HK-2 (cell line): ENCODE data around the gene NME8.
"Not testable (repeated sequence)": the region's sequence is repeated elsewhere in the genome, so short reads cannot be mapped to it uniquely, and the experiment has no call there.

Experiments
- DNase-seq: peaks from one replicate; pipeline ENCODE4 v3.0.0-alpha.2; 2018; ENCODE audit not compliant: unreplicated experiment

NME8 gene, protein sequence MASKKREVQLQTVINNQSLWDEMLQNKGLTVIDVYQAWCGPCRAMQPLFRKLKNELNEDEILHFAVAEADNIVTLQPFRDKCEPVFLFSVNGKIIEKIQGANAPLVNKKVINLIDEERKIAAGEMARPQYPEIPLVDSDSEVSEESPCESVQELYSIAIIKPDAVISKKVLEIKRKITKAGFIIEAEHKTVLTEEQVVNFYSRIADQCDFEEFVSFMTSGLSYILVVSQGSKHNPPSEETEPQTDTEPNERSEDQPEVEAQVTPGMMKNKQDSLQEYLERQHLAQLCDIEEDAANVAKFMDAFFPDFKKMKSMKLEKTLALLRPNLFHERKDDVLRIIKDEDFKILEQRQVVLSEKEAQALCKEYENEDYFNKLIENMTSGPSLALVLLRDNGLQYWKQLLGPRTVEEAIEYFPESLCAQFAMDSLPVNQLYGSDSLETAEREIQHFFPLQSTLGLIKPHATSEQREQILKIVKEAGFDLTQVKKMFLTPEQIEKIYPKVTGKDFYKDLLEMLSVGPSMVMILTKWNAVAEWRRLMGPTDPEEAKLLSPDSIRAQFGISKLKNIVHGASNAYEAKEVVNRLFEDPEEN

DNA sequence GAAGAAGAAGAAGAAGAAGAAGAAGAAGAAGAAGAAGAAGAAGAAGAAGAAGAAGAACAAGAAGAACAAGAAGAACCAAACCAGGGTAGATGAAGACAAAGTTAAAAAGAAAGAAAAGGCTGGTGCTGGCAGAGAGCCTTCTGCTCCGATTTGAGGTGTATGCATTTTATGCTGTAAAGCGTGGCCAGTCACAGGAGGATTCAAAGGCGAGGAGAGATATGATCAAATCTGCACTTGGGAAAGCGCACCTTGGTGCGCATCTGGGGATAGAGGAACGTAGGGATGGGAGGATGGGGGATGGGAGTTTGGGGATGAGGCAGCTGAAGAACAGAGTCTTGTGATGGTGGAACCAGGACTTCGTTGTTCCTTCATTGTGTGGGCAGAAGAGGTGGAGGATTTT is at the start of gene NME8:
Gene NME8 (plus strand): TSS at position 301 of the 400 bp plus-strand sequence. CDS start 1,670 bp downstream, outside the sequence.
- DNase-seq, result no peak

DNA sequence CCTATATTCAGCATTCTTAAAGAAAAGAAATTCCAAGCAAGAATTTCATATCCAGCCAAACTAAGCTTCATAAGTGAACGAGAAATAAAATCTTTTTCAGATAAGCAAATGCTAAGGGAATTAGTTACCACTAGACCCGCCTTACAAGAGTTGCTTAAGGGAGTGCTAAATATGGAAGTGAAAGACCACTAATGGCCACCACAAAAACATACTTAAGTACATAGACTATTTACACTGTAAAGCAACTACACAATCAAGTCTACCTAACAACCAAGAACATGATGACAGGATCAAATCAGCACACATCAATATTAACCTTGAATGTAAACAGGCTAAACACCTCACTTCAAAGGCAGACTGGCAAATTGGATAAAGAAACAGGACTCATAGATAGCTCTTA is 42.2 kb upstream of the NME8 start:
- DNase-seq, result no peak

DNA sequence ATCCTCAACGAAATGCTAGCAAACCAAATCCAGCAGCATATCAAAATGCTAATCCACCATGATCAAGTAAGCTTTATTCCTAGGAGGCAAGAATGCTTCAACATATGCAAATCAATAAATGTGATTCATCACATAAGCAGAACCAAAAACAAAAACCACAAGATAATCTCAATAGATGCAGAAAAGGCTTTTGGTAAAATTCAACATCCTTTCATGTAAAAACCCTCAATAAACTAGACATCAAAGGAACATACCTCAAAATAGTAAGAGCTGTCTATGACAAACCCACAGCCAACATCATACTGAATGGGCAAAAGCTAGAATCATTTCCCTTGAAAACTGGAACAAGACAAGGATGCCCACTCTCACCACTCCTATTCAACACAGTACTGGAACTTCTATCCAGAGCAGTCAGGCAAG is 36.2 kb upstream of the NME8 start:
- DNase-seq, result not testable (repeated sequence)

DNA sequence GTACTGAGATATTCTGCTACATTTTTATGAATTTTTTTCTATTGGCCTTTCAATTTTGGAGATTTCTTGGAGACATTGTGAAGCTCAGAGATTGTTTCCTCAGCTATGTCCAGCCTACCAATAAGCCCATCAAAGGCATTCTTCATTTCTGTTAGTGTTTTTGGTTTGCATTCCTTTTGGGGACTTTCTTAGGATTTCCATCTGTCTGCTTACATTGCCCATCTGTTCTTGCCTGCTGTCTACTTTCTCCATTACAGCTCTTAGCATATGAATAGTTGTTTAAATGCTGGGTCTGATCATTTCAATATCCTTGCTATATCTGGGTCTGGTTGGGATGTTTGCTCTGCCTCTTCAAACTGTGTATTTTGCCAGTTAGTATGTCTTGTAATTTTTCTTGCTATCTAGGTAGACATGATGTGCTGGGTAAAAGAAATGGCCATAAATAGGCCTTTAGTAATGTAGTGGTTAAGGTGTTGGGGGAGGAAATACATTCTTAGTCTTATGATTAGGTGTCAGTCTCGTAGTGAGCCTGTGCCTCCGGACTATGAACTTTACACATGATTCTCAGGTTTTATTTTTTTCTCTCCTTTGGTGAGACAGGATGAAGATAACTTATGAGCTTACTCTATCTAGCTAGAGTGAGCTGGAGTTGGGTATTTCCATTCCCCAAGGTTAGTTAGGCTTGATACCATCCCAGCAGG is 32.6 kb upstream of the NME8 start:
- DNase-seq, result no peak

DNA sequence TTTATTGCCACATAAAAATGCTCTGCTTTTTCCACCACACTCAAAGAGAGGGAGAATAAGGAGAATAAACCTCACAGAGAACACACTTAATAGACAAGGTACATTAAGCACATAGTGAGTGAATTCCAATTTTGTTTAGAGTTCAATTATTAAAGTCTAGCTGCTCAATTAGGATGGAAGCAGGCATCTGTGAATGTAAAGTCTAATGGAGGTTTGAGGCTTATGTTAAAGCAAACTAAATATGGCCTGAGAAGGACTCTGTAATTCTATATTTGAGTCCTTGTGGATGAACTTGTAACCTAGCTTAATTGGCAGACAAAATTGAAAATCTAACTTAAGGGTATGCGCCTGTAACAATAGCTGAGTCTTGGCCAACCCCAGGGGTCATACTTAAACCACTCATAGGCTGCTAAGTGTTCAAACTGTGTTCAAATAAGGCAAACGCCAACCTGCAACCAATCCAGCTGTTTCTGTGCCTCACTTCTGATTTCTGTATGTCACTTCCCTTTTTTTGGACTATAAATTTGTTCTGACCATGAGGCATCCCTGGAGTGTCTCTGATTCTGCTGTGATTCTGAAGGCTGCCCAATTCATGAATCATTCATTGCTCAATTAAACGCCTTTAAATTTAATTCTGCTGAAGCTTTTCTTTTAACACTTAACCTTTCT is 31.3 kb upstream of the NME8 start:
- no peak for DNase-seq

DNA sequence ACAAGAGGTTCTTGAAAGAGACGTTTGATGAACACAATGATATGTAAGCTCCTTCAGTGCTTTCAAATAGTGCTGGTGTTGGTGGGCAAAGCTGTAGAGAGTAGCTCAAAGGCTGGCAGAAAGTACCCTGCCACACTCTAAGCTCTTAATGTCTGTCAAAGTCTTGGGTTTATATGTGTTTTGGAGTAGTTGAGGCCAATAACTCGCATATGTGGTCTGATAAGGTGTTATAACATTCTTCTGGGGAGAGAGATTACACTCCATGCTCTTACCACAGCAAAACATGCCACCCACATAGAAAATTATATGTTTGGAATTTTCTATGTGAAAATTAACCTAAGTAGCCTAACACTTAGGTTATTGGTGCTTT is 30.8 kb upstream of the NME8 start:
- DNase-seq, result no peak

DNA sequence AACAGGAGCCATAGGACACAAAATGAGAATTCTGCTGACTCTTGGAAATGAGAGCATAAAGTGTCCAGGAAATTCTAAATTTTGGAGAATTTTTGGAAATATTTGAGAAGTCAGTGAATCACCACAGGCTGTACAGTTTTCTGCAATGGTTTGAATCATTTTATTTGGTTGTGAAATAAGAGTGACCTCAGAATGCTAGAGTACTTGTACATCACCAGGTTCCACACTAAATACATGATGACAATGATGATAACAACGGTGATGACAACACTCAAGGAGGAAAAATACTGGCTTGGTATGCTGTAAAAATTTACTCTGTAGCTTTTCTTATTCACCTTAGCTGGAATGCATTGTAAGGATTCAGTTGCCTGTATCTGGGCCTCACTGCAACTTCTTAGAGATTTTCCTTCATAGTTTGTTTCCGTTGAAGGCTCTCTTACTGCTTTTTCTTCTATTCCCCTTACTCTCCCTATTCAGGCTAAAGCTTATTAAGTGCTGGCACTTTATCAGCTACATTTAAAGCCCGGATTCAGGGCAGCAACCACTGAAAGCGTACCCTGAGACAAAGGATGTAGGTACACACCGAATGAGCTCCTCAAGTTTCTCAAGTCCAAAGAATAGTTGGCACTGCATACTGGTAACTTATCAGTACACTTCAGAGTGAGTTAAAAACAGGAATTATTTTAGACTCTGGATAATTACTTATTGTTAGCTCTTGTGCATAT is 30.2 kb upstream of the NME8 start:
- DNase-seq, result no peak

DNA sequence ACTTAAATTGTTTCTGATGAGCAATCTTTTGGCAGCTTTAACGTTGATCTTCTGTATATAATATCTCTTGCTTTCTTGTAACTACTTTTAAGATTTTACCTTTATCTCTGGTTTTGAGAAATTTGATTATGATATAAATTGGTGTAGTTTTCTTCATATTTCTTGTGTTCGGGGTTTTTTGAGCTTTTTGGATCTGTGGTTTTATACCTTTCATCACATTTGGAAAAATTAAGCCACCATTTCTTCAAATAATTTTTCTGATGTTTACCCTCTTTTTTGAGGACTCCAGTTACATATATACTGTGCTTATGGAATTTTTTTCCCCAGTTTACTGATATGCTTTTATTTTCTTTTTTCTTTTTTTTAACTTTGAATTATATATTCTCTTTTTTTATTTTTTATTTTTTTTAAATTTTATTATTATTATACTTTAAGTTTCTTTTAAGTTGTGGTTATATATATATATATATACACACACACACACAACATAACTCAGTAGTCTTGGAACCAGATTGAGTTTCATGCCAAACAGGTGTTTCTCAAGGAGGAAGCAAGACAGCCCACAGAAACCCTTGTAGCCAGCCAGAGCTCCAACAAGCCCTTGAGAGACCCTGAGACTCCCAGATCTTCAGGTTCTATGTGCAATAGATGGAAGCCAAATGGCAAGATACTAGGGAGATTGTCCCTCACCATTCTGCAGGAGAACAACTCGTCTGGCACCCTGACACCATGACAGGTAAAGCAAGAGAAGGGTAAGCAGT is 27.5 kb upstream of the NME8 start:
- DNase-seq, result no peak

DNA sequence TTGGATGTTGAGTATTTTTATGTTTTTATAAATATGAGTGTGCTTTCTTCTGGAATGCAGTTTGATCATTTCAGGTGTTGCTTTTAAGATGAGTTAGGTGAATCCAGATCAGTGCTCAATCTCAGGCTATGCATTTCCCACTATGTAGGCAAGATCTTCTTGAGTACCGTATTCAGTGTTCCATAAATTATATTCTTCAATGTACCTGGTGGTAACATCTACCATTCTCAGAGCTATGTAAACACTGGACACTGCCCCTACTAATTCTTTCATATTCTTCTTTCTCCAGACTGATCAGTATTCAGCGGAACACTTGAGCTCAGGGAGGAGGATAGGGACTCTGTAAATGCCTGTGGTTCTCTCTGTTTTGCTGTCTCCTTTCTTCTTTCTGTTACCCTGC is 25.5 kb upstream of the NME8 start:
- DNase-seq, result no peak

DNA sequence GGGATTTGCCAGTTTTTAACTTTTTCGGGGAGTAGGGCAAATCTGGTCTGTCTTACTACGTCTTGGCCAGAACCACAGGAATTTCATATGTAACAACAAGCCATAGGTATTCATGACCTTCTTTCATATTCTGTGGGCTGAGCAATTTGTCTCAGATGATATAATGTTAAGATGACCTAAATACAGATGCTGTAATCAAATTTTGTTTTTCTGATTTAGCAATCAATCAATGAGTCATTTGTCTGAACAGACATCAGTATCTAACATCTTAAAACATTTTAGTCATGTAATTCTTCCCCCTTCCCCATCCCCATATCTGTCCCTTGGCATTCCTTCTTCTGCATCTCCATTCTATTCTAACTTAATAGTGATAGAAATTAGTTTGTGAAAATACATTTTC is 24.8 kb upstream of the NME8 start:
- no peak for DNase-seq

DNA sequence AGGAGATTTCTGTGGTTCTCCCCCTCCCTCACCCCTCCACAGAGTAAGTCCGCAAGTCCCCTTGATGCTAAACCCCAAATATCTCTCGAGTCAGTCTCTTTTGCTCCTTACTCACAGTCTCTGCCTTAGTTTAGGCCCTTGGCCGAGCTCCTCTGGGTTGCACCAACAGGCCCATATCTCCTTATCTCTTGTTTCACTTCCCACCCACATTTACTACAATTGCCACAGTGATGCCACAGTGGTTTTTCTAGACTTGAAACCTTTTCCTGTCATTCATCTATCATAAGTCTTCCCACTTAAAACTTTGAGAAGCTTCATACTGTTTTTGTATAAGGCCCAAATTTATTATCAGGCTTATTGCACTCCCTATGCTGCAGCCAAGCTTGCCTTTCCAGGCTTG is 23.4 kb upstream of the NME8 start:
- DNase-seq, result no peak

DNA sequence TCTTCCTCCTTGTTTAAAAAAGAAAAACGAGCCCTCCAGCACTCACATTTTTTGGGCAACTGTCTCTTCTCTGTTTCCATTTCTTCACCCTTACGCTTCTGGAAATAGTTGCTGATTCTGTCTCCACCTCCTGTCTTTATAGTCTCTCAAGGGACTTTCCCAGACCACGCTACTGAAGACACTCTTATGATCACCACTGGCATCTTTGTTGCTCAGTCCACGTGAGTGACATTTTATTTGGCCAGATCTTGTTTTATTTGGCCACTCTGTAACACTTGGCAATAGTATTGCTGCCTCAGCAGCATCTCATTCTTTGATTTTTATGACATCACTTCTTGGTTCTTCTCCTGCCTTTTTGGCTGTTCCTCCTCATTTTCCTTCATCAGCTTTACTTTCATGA is 21.6 kb upstream of the NME8 start:
- no peak for DNase-seq

DNA sequence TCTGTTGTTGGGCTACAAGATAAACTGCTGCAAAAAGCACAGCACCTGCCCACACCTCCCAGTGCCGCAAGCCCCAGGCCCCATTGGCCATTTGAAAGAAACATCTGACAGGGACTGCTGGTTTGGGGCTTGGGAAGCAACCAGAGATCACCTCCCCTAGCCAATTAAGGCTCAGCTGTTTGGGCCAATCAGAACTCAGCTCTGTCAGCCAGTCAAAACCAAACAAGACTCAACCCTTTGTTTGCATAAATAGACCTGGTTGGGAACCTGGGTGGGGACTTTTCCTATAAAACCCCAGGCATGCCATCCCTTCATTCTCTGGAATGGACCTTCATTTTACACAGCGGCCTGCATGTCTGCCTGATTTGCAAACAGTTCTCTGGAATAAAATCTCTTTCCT is 17.2 kb upstream of the NME8 start:
- no peak for DNase-seq

DNA sequence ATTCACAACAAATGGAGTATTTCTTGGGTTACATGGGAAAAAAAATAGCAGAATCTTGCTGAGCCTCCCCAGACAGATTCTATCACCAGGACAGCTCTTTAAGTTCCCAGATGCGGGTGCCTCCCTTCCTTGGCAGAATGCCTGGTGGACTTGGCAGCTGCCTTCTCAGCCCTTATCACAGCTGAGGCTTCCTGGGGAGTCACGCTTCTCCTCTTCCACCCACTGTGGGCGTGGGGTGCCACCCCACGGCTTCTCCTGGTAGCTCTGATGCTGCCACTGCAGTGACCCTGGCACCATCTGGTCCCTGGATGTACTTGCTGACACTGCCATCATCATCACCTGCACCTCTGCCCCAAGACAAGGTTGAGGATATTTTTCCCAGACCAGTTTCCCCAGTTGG is 16.2 kb upstream of the NME8 start:
- no peak for DNase-seq

DNA sequence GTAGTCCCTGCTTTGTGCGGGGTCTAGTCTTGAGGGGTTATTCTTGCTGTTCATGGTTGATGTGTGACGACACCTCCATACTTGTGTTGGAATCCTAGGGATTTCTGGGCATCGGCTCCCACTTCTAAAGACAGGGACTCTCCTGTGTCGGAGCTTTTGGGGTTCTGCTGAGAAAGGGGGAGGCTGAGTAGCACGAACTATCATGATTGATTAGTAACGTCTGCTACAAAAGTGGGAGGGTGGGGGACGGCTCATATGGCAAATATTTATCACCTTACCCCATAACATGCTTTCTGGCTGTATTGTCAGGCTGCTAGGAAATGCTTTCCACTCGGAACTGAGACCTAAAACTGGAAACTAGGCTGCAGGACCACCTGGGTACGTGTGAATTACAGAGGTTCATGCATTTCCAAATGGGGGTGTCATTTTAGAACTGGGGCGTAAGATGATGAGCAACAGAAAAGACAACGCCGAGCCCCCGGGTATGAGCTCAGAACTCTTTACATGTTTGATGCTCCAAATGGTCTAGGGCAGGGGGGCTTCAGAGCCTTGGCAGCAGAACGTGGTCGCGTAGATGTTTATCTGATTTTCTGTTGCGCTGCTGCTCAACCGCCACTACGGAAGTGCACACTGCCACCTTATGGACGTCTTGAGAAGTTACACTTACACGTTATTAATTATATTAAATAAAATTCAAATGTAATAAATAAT is 15.1 kb upstream of the NME8 start:
- peak; percentile 21 for DNase-seq

DNA sequence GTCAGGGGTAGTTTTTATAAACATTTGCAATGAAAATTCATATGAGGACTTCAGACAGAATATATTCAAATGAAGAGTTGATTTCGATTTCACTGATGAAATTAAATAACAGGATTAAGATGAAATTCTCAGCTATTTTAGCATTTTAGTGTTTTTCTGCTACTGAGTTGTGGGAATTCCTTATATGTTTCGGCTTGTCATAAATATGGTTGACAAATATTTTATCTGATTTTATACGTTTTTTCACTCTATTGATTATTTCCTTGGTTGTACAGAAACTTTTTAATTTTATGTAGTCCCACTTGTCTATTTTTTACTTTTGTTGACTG is 14.6 kb upstream of the NME8 start:
- no peak for DNase-seq

DNA sequence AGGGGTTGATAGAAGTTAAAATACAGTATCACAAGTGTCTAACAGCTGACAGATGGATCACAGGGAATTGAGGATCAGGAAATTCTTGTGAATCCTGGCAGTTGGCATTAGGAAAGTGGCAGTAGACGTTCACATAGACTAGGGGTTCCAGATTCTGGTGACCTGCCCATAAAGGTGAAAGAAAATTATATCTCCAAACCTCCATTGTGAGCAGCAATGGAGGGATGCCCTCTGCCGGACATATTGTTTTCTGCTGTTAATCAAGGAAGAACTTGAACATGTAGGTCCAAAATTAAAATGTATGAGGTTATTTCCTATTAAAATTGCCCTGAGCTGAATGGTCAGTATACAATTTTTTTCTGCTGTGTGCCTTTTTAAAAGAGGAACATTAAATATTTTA is 5.1 kb downstream of the NME8 start:
- no peak for DNase-seq

DNA sequence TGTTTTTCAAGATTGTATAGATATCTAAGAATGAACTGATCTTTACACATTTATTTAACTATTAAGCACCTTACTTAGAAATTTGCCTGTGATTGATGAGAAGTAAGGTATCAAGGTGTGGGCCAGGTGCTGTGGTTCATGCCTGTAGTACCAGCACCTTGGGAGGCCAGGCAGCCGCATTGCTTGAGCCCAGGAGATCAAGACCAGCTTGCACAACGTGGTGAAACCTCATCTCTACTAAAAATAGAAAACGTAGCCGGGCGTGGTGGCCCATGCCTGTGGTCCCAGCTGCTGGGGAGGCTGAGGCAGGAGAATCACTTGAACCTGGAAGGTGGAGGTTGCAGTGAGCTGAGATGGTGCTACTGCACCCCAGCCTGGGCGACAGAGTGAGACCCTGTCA is 33.7 kb downstream of the NME8 start:
- DNase-seq, result no peak

DNA sequence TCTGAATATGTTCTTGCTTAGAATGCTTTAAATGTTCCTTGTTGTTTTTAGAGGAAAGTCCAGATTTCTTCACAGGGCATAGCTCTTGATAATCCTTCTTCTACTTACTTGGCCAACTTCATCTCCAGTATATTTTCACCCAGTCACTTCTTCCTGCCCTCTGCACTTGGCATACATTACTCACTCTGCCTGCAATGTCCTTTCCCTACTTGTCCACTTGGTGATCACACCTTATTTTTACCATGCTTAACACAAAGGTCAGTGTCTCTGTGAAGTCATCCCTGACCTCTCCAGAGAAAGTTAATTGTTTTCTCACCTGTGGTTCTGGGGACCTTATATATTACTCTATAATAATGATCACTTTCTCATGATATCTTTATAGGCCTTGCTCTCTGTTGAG is 45.0 kb downstream of the NME8 start:
- DNase-seq, result no peak

DNA sequence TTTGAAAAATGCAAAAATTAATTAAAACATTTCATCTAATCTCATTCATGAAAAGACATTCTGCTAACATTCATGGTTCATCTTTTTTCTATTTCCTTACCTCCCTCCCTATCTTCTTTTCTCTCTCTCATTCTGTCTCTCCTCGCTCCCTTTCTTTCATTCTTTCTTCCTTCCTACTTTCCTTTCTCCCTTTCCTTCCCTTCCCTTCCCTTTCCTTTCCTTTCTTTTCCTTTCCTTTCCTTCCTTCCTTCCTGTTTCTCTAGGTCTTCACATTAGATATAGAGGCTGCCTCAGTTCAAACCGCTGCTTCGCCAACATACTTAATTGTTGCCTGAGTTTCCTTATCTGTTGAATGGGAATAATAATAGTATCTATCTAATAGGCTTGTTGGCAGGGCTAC is 46.3 kb downstream of the NME8 start:
- DNase-seq, result no peak
